Lung (tissue), 12 donors: ENCODE results near the gene KRT14. TPM values are rescaled to one million over a fixed set of nuclear protein-coding genes. Genes with fewer than 3 reads are reported as not detected.
"Not testable (repeated sequence)": the region's sequence is repeated elsewhere in the genome, so short reads cannot be mapped to it uniquely, and the experiment has no call there.

Experiments
- ATAC-seq: fragments of 200-7000 bp; cut with Tn5 transposase; one replicate; pipeline ENCODE4 v1.9.1; 2020; ENCODE audit warnings: moderate number of reproducible peaks; ENCODE audit not compliant: insufficient read depth, low FRiP score
- DNase-seq, 3 donors: peaks; one replicate each; pipeline ENCODE4 v3.0.0-alpha.2; 2013 to 2017
- H3K27ac ChIP-seq, 2 donors: one replicate each; pipeline ENCODE4 v1.5.1; 2013; ENCODE audit warnings: mild to moderate bottlenecking in 2 of 2, moderate library complexity in 2 of 2, control low read depth in 1 of 2, inconsistent platforms in 1 of 2, low read depth in 1 of 2, low read length in 1 of 2
- H3K27me3 ChIP-seq, 3 donors: one replicate each; pipeline ENCODE4 v1.5.1; 2013; ENCODE audit warnings: low read length in 2 of 3; ENCODE audit not compliant: control insufficient read depth in 3 of 3, insufficient read depth in 3 of 3
- H3K36me3 ChIP-seq, 4 donors: one replicate each; pipeline ENCODE4 v1.5.1; 2013; ENCODE audit warnings: low read length in 4 of 4, mild to moderate bottlenecking in 1 of 4, moderate library complexity in 1 of 4; ENCODE audit not compliant: control insufficient read depth in 4 of 4, insufficient read depth in 4 of 4
- H3K4me1 ChIP-seq, 5 donors: one replicate each; pipeline ENCODE4 v1.5.1; 2013; ENCODE audit warnings: low read length in 5 of 5, mild to moderate bottlenecking in 2 of 5, moderate library complexity in 1 of 5; ENCODE audit not compliant: control insufficient read depth in 5 of 5, insufficient read depth in 5 of 5
- H3K4me3 ChIP-seq: one replicate; pipeline ENCODE4 v1.5.1; 2013; ENCODE audit warnings: mild to moderate bottlenecking, control low read depth, moderate library complexity
- H3K9ac ChIP-seq, 2 donors: one replicate each; pipeline ENCODE4 v1.5.1; 2013; ENCODE audit warnings: low read length in 2 of 2, control low read depth in 1 of 2; ENCODE audit not compliant: insufficient read depth in 1 of 2
- H3K9me3 ChIP-seq, 4 donors: one replicate each; pipeline ENCODE4 v1.5.1; 2013; ENCODE audit warnings: low read length in 3 of 4, mild to moderate bottlenecking in 1 of 4, moderate library complexity in 1 of 4; ENCODE audit not compliant: control insufficient read depth in 4 of 4, insufficient read depth in 3 of 4
- WGBS, 2 donors: extraction: QIAGEN DNeasy Blood & Tissue Kit; methylation state at CpG; one replicate each; pipeline ENCODE4 v1.1.7; 2013; 5-methylcytosine and 5-hydroxymethylcytosine counted together
- polyA plus RNA-seq, 2 donors: library from polyadenylated mRNA; stranded (reverse); fragments of 200-250 nt; gene quantifications; one replicate each; pipeline ENCODE4 v1.2.1, GENCODE V29; 2013
- total RNA-seq, 2 donors: library from RNA; depleted of rRNA in 1 of 2; stranded (reverse); fragments of >200 nt in 1 of 2; gene quantifications; one replicate each; pipeline ENCODE4 v1.2.1, GENCODE V29; 2014 to 2021
- TF ChIP-seq, protein P1 (sequence below): IDR thresholded peaks from 2 replicates; pipeline ENCODE4 v1.5.1; 2012; ENCODE audit warnings: mild to moderate bottlenecking; ENCODE audit errors: control extremely low read depth, extremely low read depth
- donor health status: control.
- donor health status: control.
- donor health status: Bipolar disorder and iron deficiency.
- donor health status: healthy.
- donor health status: DM: yes; HTN: yes; CAD: no.

The KRT14 gene
- total and polyA plus RNA-seq, 4 donors: 0.37 to 0.71 (median 0.63) TPM; not detected in 1

DNA sequence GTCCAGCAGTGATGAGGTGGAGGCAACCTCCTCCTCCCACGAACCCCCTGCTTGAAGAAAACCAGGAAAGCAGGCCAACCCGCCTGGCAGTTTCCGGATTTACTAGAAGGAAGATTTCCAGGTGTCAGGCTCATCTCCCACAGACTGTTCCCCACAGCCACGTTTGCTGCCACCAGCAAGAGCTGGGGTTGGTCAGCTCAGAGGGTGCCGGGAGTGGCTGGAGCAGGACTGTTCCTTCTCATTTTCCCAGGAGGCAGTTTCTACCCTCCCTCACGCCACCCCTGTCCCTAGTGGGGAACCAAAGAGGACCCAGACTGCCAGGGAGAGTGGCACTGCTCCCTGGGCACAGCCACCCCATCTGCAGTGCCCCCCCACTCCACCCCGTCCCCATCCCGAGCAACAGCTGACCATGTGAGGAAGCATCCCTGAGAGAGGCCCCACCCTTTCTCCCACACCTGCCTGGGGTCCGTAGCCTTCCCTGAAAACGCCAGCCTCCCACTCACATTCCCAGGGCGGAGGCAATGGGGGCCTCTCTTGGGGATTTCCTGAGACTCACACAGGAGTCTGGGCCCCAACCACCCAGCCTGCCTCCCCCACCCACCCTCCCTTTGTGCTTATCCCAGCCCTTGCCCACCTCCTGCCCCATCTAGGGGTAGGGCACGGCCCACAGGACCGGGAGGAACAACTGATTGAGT, 31.8 kb upstream of the KRT14 start:
- Histone ChIP-seq H3K9me3 (no peaks in the 10 kb centered on the region), H3K9ac (no peak overlapping the region), H3K27me3 (no peaks in the 10 kb centered on the region), H3K4me1 (peaks cover 0 to 4% (median 0%) of the 10 kb centered on the region in 5 donors), H3K36me3 (no peaks in the 10 kb centered on the region), H3K27ac (no peak overlapping the region), H3K4me3 (no peak overlapping the region)
- 66 to 72% methylated on average over 13 of the region's 13 CpGs for WGBS, 2 donors
- TF ChIP-seq, protein P1, sequence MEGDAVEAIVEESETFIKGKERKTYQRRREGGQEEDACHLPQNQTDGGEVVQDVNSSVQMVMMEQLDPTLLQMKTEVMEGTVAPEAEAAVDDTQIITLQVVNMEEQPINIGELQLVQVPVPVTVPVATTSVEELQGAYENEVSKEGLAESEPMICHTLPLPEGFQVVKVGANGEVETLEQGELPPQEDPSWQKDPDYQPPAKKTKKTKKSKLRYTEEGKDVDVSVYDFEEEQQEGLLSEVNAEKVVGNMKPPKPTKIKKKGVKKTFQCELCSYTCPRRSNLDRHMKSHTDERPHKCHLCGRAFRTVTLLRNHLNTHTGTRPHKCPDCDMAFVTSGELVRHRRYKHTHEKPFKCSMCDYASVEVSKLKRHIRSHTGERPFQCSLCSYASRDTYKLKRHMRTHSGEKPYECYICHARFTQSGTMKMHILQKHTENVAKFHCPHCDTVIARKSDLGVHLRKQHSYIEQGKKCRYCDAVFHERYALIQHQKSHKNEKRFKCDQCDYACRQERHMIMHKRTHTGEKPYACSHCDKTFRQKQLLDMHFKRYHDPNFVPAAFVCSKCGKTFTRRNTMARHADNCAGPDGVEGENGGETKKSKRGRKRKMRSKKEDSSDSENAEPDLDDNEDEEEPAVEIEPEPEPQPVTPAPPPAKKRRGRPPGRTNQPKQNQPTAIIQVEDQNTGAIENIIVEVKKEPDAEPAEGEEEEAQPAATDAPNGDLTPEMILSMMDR: no peak
- ATAC-seq (no peak), DNase-seq (peak in 1 of 3 donors; percentile 10)

DNA sequence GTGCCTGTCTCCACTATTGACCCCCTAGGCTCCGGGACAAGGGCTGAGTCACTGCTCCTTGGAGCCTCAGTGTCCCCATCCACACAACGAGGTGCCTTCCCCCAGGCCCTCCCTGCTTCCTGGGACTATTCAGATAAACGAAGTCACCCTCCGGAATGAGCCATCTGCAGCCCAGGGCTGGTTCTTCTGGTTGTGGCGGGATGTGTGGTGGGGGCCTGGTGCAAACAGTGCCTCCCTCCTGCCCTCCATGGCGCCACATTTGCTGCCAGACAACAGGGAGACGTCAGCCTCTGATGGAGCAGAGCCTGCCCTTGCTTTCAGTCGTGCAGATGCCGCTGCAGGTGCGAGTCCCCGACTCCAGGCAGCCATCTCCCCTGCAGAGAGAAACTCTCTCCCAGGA, 31.0 kb upstream of the KRT14 start:
- H3K9ac ChIP-seq: no peak overlapping the region
- no peak overlapping the region for H3K27ac ChIP-seq
- TF ChIP-seq, protein P1: no peak
- no peaks in the 10 kb centered on the region for H3K36me3 ChIP-seq
- no peaks in the 10 kb centered on the region for H3K9me3 ChIP-seq
- no peak for ATAC-seq
- H3K27me3 ChIP-seq: no peaks in the 10 kb centered on the region
- WGBS, 2 donors: 57 to 77% methylated on average over 11 of the region's 11 CpGs
- DNase-seq: peak in 1 of 3 donors; percentile 13
- no peaks in the 10 kb centered on the region for H3K4me1 ChIP-seq
- no peak overlapping the region for H3K4me3 ChIP-seq

DNA sequence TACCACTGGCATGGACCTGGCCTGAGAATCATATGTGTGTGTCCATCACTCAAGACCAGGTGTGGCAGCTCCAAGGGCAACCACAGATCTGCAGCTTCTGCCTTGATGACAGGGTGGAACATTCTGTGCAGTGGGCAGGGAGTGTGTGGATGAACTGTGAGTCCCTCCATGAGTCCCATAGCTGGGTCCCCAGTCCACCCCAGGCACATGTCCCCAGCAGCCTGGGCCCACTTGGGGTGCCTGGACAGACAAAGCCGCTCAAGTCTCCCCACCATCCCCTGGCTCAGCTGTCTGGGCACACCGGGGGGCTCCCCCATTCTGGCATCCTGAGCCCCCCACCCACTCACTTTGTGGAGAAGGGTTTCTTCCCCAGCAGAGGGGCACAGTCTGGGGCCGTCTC, 30.4 kb upstream of the KRT14 start:
- no peak for DNase-seq
- no peaks in the 10 kb centered on the region for H3K9me3 ChIP-seq
- H3K27ac ChIP-seq: no peak overlapping the region
- WGBS, 2 donors: 80 to 94% methylated on average over 3 of the region's 3 CpGs
- TF ChIP-seq, protein P1: no peak
- H3K4me1 ChIP-seq: no peaks in the 10 kb centered on the region
- H3K9ac ChIP-seq: no peak overlapping the region
- no peaks in the 10 kb centered on the region for H3K27me3 ChIP-seq
- H3K4me3 ChIP-seq: no peak overlapping the region
- no peak for ATAC-seq
- H3K36me3 ChIP-seq: no peaks in the 10 kb centered on the region

DNA sequence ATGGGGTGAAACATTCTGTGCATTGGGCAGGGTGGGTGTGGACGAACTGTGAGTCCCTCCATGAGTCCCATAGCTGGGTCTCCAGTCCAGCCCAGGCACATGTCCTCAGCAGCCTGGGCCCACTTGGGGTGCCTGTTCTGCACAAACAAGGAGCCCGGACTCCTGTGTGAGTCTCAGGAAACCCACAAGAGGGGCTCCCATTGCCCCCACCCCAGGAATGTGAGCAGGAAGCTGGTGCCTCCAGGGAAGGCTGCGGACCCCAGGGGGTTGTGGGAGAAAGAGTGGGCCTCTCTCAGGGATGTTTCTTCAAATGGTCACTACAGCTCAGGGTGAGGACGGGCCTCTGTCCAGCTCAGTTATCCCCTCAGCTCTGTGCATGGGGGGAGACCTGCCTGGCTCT, 29.8 kb upstream of the KRT14 start:
- not testable (repeated sequence) for H3K4me3 ChIP-seq, H3K4me1 ChIP-seq, ATAC-seq, H3K36me3 ChIP-seq, H3K9ac ChIP-seq, H3K27ac ChIP-seq, H3K27me3 ChIP-seq, H3K9me3 ChIP-seq
- peak in 1 of 3 donors; percentile 37 for DNase-seq
- WGBS, 2 donors: 63 to 81% methylated on average over 4 of the region's 4 CpGs
